Fibroblast of villous mesenchyme (primary cell): ENCODE results near the gene PAX8. TPM values are rescaled to one million over a fixed set of nuclear protein-coding genes. Genes with fewer than 3 reads are reported as not detected.
"Not testable (repeated sequence)": the region's sequence is repeated elsewhere in the genome, so short reads cannot be mapped to it uniquely, and the experiment has no call there.

ENCODE experiments used
- DNase-seq: peaks from one replicate; pipeline ENCODE4 v3.0.0-alpha.2; 2010; ENCODE audit warnings: low read depth
- H3K4me3 ChIP-seq: 2 replicates; pipeline ENCODE4 v1.5.1; 2011; ENCODE audit warnings: low read depth, mild to moderate bottlenecking, low read length
- CTCF ChIP-seq: IDR thresholded peaks from 2 replicates; pipeline ENCODE4 v1.5.1; 2012; ENCODE audit warnings: low read depth, mild to moderate bottlenecking, low read length; ENCODE audit not compliant: insufficient read depth
- total RNA-seq: library from RNA; depleted of rRNA; stranded (reverse); fragments of >200 nt; gene quantifications from 2 replicates; pipeline ENCODE4 v1.2.3, GENCODE V29; 2012

The PAX8 gene
- total RNA-seq, 1 donor = 1.3 TPM

- TF ChIP-seq CTCF = no peak
- DNase-seq = no peak
- H3K4me3 ChIP-seq = no peak overlapping the region
Observed at GRCh38 chr2:113309655-113310387, 31.1 kb upstream of the PAX8 start.

- DNase-seq, H3K4me3 ChIP-seq: not testable (repeated sequence)
- TF ChIP-seq CTCF = peak; percentile 25
Observed at GRCh38 chr2:113308784-113309183, 30.1 kb upstream of the PAX8 start.

GRCh38 chr2:113306207-113306606, 27.5 kb upstream of the PAX8 start:
- not testable (repeated sequence) for DNase-seq, H3K4me3 ChIP-seq

- H3K4me3 ChIP-seq, DNase-seq: not testable (repeated sequence)
Observed at GRCh38 chr2:113305749-113306148, 27.0 kb upstream of the PAX8 start.

GRCh38 chr2:113305146-113305545, 26.4 kb upstream of the PAX8 start:
- no peak for DNase-seq
- TF ChIP-seq CTCF = no peak
- no peak overlapping the region for H3K4me3 ChIP-seq

- H3K4me3 ChIP-seq = no peak overlapping the region
- DNase-seq = no peak
- no peak for TF ChIP-seq CTCF
Observed at GRCh38 chr2:113304702-113305101, 26.0 kb upstream of the PAX8 start.

GRCh38 chr2:113302216-113302980, 23.7 kb upstream of the PAX8 start:
- DNase-seq, H3K4me3 ChIP-seq: not testable (repeated sequence)

- no peak overlapping the region for H3K4me3 ChIP-seq
- no peak for TF ChIP-seq CTCF
- DNase-seq = no peak
Observed at GRCh38 chr2:113300281-113300680, 21.6 kb upstream of the PAX8 start.
